Thyroid gland (tissue), 4 donors: ENCODE results near the gene ROBO2.

Experiments used
- CTCF ChIP-seq, 6 experiments: fragments of 200-600 bp in 3 of 6; fragments of 450-650 bp in 3 of 6; sonication (generic) in 3 of 6; IDR thresholded peaks; one replicate each; pipeline ENCODE4 v1.5.1; 2016 to 2019; ENCODE audit warnings: antibody characterized with exemption in 6 of 6, mild to moderate bottlenecking in 2 of 6, inconsistent platforms in 1 of 6, moderate library complexity in 1 of 6
- POLR2A ChIP-seq, 2 donors: fragments of 450-650 bp; IDR thresholded peaks; one replicate each; pipeline ENCODE4 v1.6.1; 2017; ENCODE audit warnings: antibody characterized with exemption in 2 of 2, mild to moderate bottlenecking in 2 of 2, moderate library complexity in 1 of 2

GRCh38 chr3:77207753-77208152 lies 167.9 kb downstream of the ROBO2 start:
- TF ChIP-seq CTCF (IDR thresholded peaks at IDR 0.05) (no peak), POLR2A (IDR thresholded peaks at IDR 0.05) (no peak)
